H1 (cell line): Measurements from ENCODE around the gene KCNMA1. TPM values are rescaled to one million over a fixed set of nuclear protein-coding genes. Genes with fewer than 3 reads are reported as not detected.

Experiments
- CTCF ChIA-PET: fragments of 300-600 bp; sonication (Branson Sonifier 250); formaldehyde crosslinking; loops from one replicate; lab custom pipeline; 2021; ENCODE audit not compliant: partially characterized antibody; lab: Charles Lee
- POLR2A ChIA-PET: fragments of 300-600 bp; sonication (Branson Sonifier 250); formaldehyde crosslinking; loops from one replicate; lab custom pipeline; 2021; ENCODE audit warnings: inconsistent platforms; ENCODE audit not compliant: partially characterized antibody; lab: Charles Lee
- DNase-seq, 2 experiments: peaks; one replicate each; pipeline versions ENCODE4 v3.0.0 to v3.0.0-alpha.2; 2010 to 2022; ENCODE audit warnings: low spot score in 2 of 2, low read depth in 1 of 2, mixed read lengths in 1 of 2
- FAIRE-seq: peaks from 2 replicates; lab custom pipeline; 2011; peaks lifted over from hg19 to GRCh38; lab: Jason Lieb, UNC
- H2AFZ ChIP-seq: 2 replicates; pipeline ENCODE4 v1.8.1; 2012; ENCODE audit warnings: low read length, inconsistent platforms
- H2AK5ac ChIP-seq: 2 replicates; pipeline ENCODE4 v1.6.1; 2013; ENCODE audit warnings: low read depth, low read length
- H2BK120ac ChIP-seq: replicated peaks from 2 replicates; pipeline ENCODE3; 2013; ENCODE audit warnings: low read depth, low read length, inconsistent platforms
- H2BK12ac ChIP-seq: 2 replicates; pipeline ENCODE4 v1.6.1; 2013; ENCODE audit warnings: low read depth, low read length
- H2BK15ac ChIP-seq: 2 replicates; pipeline ENCODE4 v1.6.1; 2013; ENCODE audit warnings: low read length
- H2BK20ac ChIP-seq: 2 replicates; pipeline ENCODE4 v1.6.1; 2013; ENCODE audit warnings: low read length
- H2BK5ac ChIP-seq: 2 replicates; pipeline ENCODE4 v1.6.1; 2013; ENCODE audit warnings: low read depth, low read length
- H3K14ac ChIP-seq: 2 replicates; pipeline ENCODE4 v1.6.1; 2013; ENCODE audit warnings: inconsistent platforms; ENCODE audit not compliant: insufficient read length
- H3K18ac ChIP-seq: 2 replicates; pipeline ENCODE4 v1.6.1; 2013; ENCODE audit warnings: low read length; ENCODE audit errors: extremely low read depth
- H3K23ac ChIP-seq: 2 replicates; pipeline ENCODE4 v1.6.1; 2013; ENCODE audit warnings: inconsistent platforms; ENCODE audit not compliant: insufficient read length
- H3K23me2 ChIP-seq: 2 replicates; pipeline ENCODE4 v1.6.1; 2013; ENCODE audit warnings: low read depth, low read length
- H3K27ac ChIP-seq: 2 replicates; pipeline ENCODE4 v1.6.1; 2011; ENCODE audit warnings: low read depth, low read length, inconsistent platforms
- H3K27me3 ChIP-seq, 4 experiments: replicated peaks in 1 of 4; 1 replicate in 1 of 4; 2 replicates in 3 of 4; pipeline versions ENCODE4 v1.6.1 to v1.8.1; 2011 to 2013; ENCODE audit warnings: low read length in 3 of 4, mild to moderate bottlenecking in 3 of 4, inconsistent platforms in 2 of 4, mixed read lengths in 2 of 4, moderate library complexity in 1 of 4; ENCODE audit not compliant: control insufficient read depth in 3 of 4, insufficient read depth in 3 of 4; ENCODE audit errors: extremely low read depth in 1 of 4
- H3K36me3 ChIP-seq, 4 experiments: 2 replicates each; pipeline versions ENCODE4 v1.6.1 to v1.8.1; 2011 to 2013; ENCODE audit warnings: mild to moderate bottlenecking in 4 of 4, low read length in 3 of 4, moderate library complexity in 2 of 4, control low read depth in 1 of 4, inconsistent platforms in 1 of 4; ENCODE audit not compliant: insufficient read depth in 4 of 4, control insufficient read depth in 2 of 4
- H3K4ac ChIP-seq: replicated peaks from 2 replicates; pipeline ENCODE3; 2013; ENCODE audit warnings: low read length, low read depth, mixed read lengths, inconsistent platforms; ENCODE audit not compliant: insufficient read length
- H3K4me1 ChIP-seq, 4 experiments: replicated peaks in 1 of 4; 1 replicate in 1 of 4; 2 replicates in 3 of 4; pipeline versions ENCODE4 v1.6.1 to v1.8.1; 2011 to 2013; ENCODE audit warnings: low read length in 3 of 4, inconsistent platforms in 2 of 4, mixed read lengths in 1 of 4; ENCODE audit not compliant: insufficient read depth in 4 of 4, control insufficient read depth in 3 of 4
- H3K4me2 ChIP-seq, 2 experiments: 2 replicates each; pipeline versions ENCODE4 v1.6.1 to v1.8.1; 2011 to 2013; ENCODE audit warnings: low read depth in 2 of 2, low read length in 2 of 2, control low read depth in 1 of 2, inconsistent platforms in 1 of 2, mild to moderate bottlenecking in 1 of 2; ENCODE audit not compliant: insufficient read depth in 1 of 2
- H3K4me3 ChIP-seq, 4 experiments: fragments of 200-600, 300-600 bp in 1 of 4; sonication (generic), shearing (Covaris generic), sonication (Bioruptor Twin) in 1 of 4; 2 replicates each; pipeline versions ENCODE4 v1.5.1 to v1.8.1; 2011 to 2016; ENCODE audit warnings: low read length in 4 of 4, low read depth in 3 of 4, control low read depth in 2 of 4, inconsistent platforms in 2 of 4, mild to moderate bottlenecking in 2 of 4, mixed read lengths in 1 of 4, moderate library complexity in 1 of 4; ENCODE audit not compliant: insufficient read depth in 2 of 4; ENCODE audit errors: extremely low read depth in 1 of 4
- H3K56ac ChIP-seq: replicated peaks from 2 replicates; pipeline ENCODE3; 2013; ENCODE audit warnings: low read depth, mild to moderate bottlenecking, mixed read lengths, low read length, inconsistent platforms; ENCODE audit not compliant: insufficient read length
- H3K79me1 ChIP-seq: 2 replicates; pipeline ENCODE4 v1.6.1; 2013; ENCODE audit warnings: low read depth, low read length, control low read depth
- H3K79me2 ChIP-seq, 2 experiments: 2 replicates each; pipeline versions ENCODE4 v1.6.1 to v1.8.1; 2012 to 2013; ENCODE audit warnings: low read length in 2 of 2, mild to moderate bottlenecking in 2 of 2, inconsistent platforms in 1 of 2; ENCODE audit not compliant: insufficient read depth in 2 of 2, control insufficient read depth in 1 of 2
- H3K9ac ChIP-seq, 4 experiments: replicated peaks in 1 of 4; 1 replicate in 1 of 4; 2 replicates in 3 of 4; pipeline versions ENCODE4 v1.6.1 to v1.8.1; 2011 to 2013; ENCODE audit warnings: low read depth in 3 of 4, low read length in 3 of 4, control low read depth in 2 of 4, mild to moderate bottlenecking in 2 of 4, moderate library complexity in 2 of 4, inconsistent platforms in 1 of 4; ENCODE audit errors: extremely low read depth in 1 of 4
- H3K9me3 ChIP-seq, 2 experiments: 2 replicates each; pipeline versions ENCODE4 v1.6.1 to v1.8.1; 2012 to 2013; ENCODE audit warnings: mild to moderate bottlenecking in 2 of 2, moderate library complexity in 2 of 2, control low read depth in 1 of 2, inconsistent platforms in 1 of 2, low read depth in 1 of 2, low read length in 1 of 2, mixed read lengths in 1 of 2; ENCODE audit not compliant: insufficient read depth in 2 of 2
- H4K20me1 ChIP-seq, 2 experiments: replicated peaks in 1 of 2; 2 replicates each; pipeline versions ENCODE3 to v1.8.1; 2011 to 2013; ENCODE audit warnings: inconsistent platforms in 2 of 2, low read length in 2 of 2, mild to moderate bottlenecking in 1 of 2; ENCODE audit not compliant: insufficient read depth in 2 of 2, control insufficient read depth in 1 of 2
- H4K5ac ChIP-seq: 2 replicates; pipeline ENCODE4 v1.6.1; 2013; ENCODE audit warnings: low read length, low read depth, mixed read lengths, inconsistent platforms; ENCODE audit not compliant: insufficient read length
- H4K8ac ChIP-seq: 2 replicates; pipeline ENCODE4 v1.8.0; 2013; ENCODE audit warnings: mild to moderate bottlenecking, moderate library complexity, low read length, inconsistent platforms; ENCODE audit not compliant: insufficient read depth; ENCODE audit errors: extremely low read depth
- H4K91ac ChIP-seq: replicated peaks from 2 replicates; pipeline ENCODE3; 2013; ENCODE audit warnings: low read length, mixed read lengths, inconsistent platforms; ENCODE audit not compliant: insufficient read length
- CHD1 ChIP-seq: IDR thresholded peaks from 2 replicates; pipeline ENCODE4 v1.6.1; 2012; ENCODE audit warnings: low read depth, low read length, improper control_type of control experiment
- CREB1 ChIP-seq: IDR thresholded peaks from 2 replicates; pipeline ENCODE4 v1.6.1; 2012; ENCODE audit warnings: inconsistent platforms
- CTCF ChIP-seq, 3 experiments: IDR thresholded peaks; 1 replicate in 2 of 3; 2 replicates in 1 of 3; pipeline versions ENCODE4 v1.5.1 to v1.6.1; 2011; ENCODE audit warnings: low read length in 3 of 3, mild to moderate bottlenecking in 3 of 3, inconsistent platforms in 2 of 3, low read depth in 1 of 3, moderate library complexity in 1 of 3; ENCODE audit not compliant: insufficient read depth in 1 of 3; ENCODE audit errors: control extremely low read depth in 1 of 3
- EZH2 ChIP-seq: fragments of 200-600 bp; sonication (generic); IDR thresholded peaks from 2 replicates; pipeline ENCODE4 v1.7.1; 2012; ENCODE audit warnings: low read depth, mild to moderate bottlenecking, moderate library complexity, low read length, inconsistent platforms; ENCODE audit not compliant: severe bottlenecking
- GTF2F1 ChIP-seq: IDR thresholded peaks from 2 replicates; pipeline ENCODE4 v1.6.1; 2012; ENCODE audit warnings: low read depth, low read length, improper control_type of control experiment, borderline replicate concordance
- HDAC6 ChIP-seq: IDR thresholded peaks from one replicate; pipeline ENCODE4 v1.7.1; 2012; ENCODE audit warnings: low read depth, mild to moderate bottlenecking, inconsistent platforms, low read length, moderate library complexity
- MAX ChIP-seq: IDR thresholded peaks from 2 replicates; pipeline ENCODE4 v1.6.1; 2012; ENCODE audit warnings: inconsistent platforms
- RNF2 ChIP-seq: fragments of 200-900, 300-1000 bp; sonication (generic); IDR thresholded peaks from 2 replicates; pipeline ENCODE4 v1.7.1; 2016; ENCODE audit warnings: borderline replicate concordance, low read depth, mild to moderate bottlenecking, antibody characterized with exemption, low read length; ENCODE audit not compliant: poor library complexity, severe bottlenecking; ENCODE audit errors: missing control alignments
- SIN3A ChIP-seq, 2 experiments: IDR thresholded peaks in 1 of 2; conservative IDR thresholded peaks in 1 of 2; 2 replicates each; pipeline ENCODE4 v1.6.1; 2011 to 2012; ENCODE audit warnings: low read length in 2 of 2, improper control_type of control experiment in 1 of 2, low read depth in 1 of 2, mild to moderate bottlenecking in 1 of 2
- YY1 ChIP-seq: IDR thresholded peaks from 2 replicates; pipeline ENCODE4 v1.6.1; 2011; ENCODE audit warnings: low read depth, mild to moderate bottlenecking, low read length
- WGBS, 2 experiments: shearing (Covaris generic) in 1 of 2; methylation state at CpG; one replicate each; pipeline versions ENCODE4 v1.1.6 to v1.1.7; 2013 to 2015; ENCODE audit warnings: low lambda C conversion rate in 2 of 2, mixed read lengths in 2 of 2, inconsistent platforms in 1 of 2, low coverage in 1 of 2, missing lambda C conversion rate in 1 of 2; ENCODE audit not compliant: insufficient replicate concordance in 2 of 2, insufficient coverage in 1 of 2, insufficient read length in 1 of 2; ENCODE audit errors: extremely low coverage in 1 of 2, missing lambda C conversion rate in 1 of 2; 5-methylcytosine and 5-hydroxymethylcytosine counted together
- polyA plus RNA-seq, 7 experiments: library from polyadenylated mRNA; depleted of rRNA in 3 of 7; stranded (reverse) in 5 of 7; unstranded in 2 of 7; fragments of >200 nt in 5 of 7; fragments of 200-250 nt in 2 of 7; gene quantifications; 1 replicate in 5 of 7; 2 replicates in 1 of 7; 4 replicates in 1 of 7; pipeline versions ENCODE4 v1.2.1 to v1.2.3, GENCODE V29; 2011 to 2013; ENCODE audit warnings: missing spikeins in 2 of 7, mixed read lengths in 2 of 7
- total RNA-seq: library from RNA; stranded (reverse); fragmentation: NEBNext Ultra II Directional; extraction: Animal tissue kit (Norgen Biotek cat#: 25700); gene quantifications from 2 replicates; pipeline ENCODE4 v1.2.1, GENCODE V29; 2021

The KCNMA1 gene
- total and polyA plus RNA-seq, 2 of the 8 experiments (the other 6 are each of a cell fraction or from before 2014, with no cell fraction given): 10.2 to 11.1 TPM

GRCh38 chr10:77633376-77633775 lies 4.2 kb downstream of the KCNMA1 start:
- H4K91ac ChIP-seq: no peak overlapping the region
- no peak overlapping the region for H2AFZ ChIP-seq
- peaks cover 0 to 11% of the 10 kb centered on the region in 2 experiments; a peak in 1 of 4 replicates for H3K79me2 ChIP-seq
- H2BK12ac ChIP-seq: 0 out of 2 replicates have a peak overlapping the region, but pooled peaks have one; percentile 27
- no peaks in the 10 kb centered on the region for H3K79me1 ChIP-seq
- no peak overlapping the region for H4K5ac ChIP-seq
- no peak overlapping the region for H3K4ac ChIP-seq
- no peak overlapping the region for H3K56ac ChIP-seq
- no peak overlapping the region for H2BK120ac ChIP-seq
- FAIRE-seq (no peak), DNase-seq (no peak)
- no peak overlapping the region for H3K9ac ChIP-seq
- 93% methylated on average over 7 of the region's 7 CpGs; no CpG with 5 or more reads in 1 of the 2 experiments for WGBS, 2 experiments
- H3K9me3 ChIP-seq: no peaks in the 10 kb centered on the region
- H2BK15ac ChIP-seq: no peak overlapping the region
- POLR2A ChIA-PET: interaction anchor here (0.6 kb wide), 1 partner anchor 290 kb away, joined by 3 read pairs; no protein-coding TSS in a partner anchor
- CTCF ChIA-PET: interaction anchor here (0.6 to 3.3 kb wide), 14 partner anchors 10 to 468 kb away, joined by 3 to 17 read pairs (median 6); no protein-coding TSS in a partner anchor
- H3K4me3 ChIP-seq: no peak overlapping the region
- H3K18ac ChIP-seq: no peak overlapping the region
- H4K8ac ChIP-seq: no peak overlapping the region
- no peak overlapping the region for H3K4me2 ChIP-seq
- H2BK5ac ChIP-seq: no peak overlapping the region
- no peak overlapping the region for H3K23ac ChIP-seq
- no peak overlapping the region for H2AK5ac ChIP-seq
- no peak overlapping the region for H3K27ac ChIP-seq
- H3K23me2 ChIP-seq: peaks cover 15% of the 10 kb centered on the region
- peaks cover 8 to 20% (median 19%) of the 10 kb centered on the region in 4 experiments for H3K27me3 ChIP-seq
- H3K4me1 ChIP-seq: peaks cover 5 to 17% (median 13%) of the 10 kb centered on the region in 4 experiments; a peak in 6 of 7 replicates
- H4K20me1 ChIP-seq: peaks cover 0 to 2% of the 10 kb centered on the region in 2 experiments
- H3K36me3 ChIP-seq: no peaks in the 10 kb centered on the region
- H3K14ac ChIP-seq: no peak overlapping the region
- no peak overlapping the region for H2BK20ac ChIP-seq
- TF ChIP-seq CHD1 (no peak), YY1 (no peak), MAX (no peak), SIN3A (conservative IDR thresholded peaks at IDR 0.05 in 1 of 2, IDR thresholded peaks at IDR 0.05 in 1 of 2; ENCODE audit: low read depth in 1 of 2, low read length in 2 of 2) (no peak), HDAC6 (no peak), RNF2 (no peak), CREB1 (no peak), EZH2 (no peak), CTCF (IDR thresholded peaks at IDR 0.05; ENCODE audit: control extremely low read depth in 1 of 3, insufficient read depth in 1 of 3, low read depth in 1 of 3, low read length in 3 of 3) (no peak), GTF2F1 (no peak)
